Right atrium auricular region (tissue), 2 donors: Measurements from ENCODE around the gene HECA. TPM values are rescaled to one million over a fixed set of nuclear protein-coding genes. Genes with fewer than 3 reads are reported as not detected.
A peak's percentile ranks its signal among the peaks of the same experiment; 100 is the strongest.
"Not testable (repeated sequence)": the region's sequence is repeated elsewhere in the genome, so short reads cannot be mapped to it uniquely, and the experiment has no call there.

Experiments
- DNase-seq: peaks from one replicate; pipeline ENCODE4 v3.0.0-alpha.2; 2019; ENCODE audit warnings: low spot score
- H3K27ac ChIP-seq, 2 donors: fragments of 200-600 bp; sonication (generic); 1 replicate in 1 of 2; 2 replicates in 1 of 2; pipeline ENCODE4 v1.5.1; 2016 to 2019
- H3K27me3 ChIP-seq, 2 donors: fragments of 200-600 bp; sonication (generic); one replicate each; pipeline versions ENCODE4 v1.5.1 to v1.6.0; 2017 to 2019
- H3K36me3 ChIP-seq: fragments of 200-600 bp; sonication (generic); one replicate; pipeline ENCODE4 v1.5.1; 2016
- H3K4me1 ChIP-seq, 2 donors: fragments of 200-600 bp; sonication (generic); one replicate each; pipeline versions ENCODE4 v1.5.1 to v1.6.0; 2017 to 2019
- H3K4me3 ChIP-seq, 2 donors: fragments of 200-600 bp; sonication (generic); 1 replicate in 1 of 2; 2 replicates in 1 of 2; pipeline ENCODE4 v1.5.1; 2017 to 2019; ENCODE audit warnings: mild to moderate bottlenecking in 1 of 2, moderate library complexity in 1 of 2
- H3K9me3 ChIP-seq, 2 donors: fragments of 200-600 bp; sonication (generic); one replicate each; pipeline ENCODE4 v1.5.1; 2019
- CTCF ChIP-seq, 2 donors: fragments of 200-600 bp; sonication (generic); IDR thresholded peaks; one replicate each; pipeline ENCODE4 v1.5.1; 2019; ENCODE audit warnings: antibody characterized with exemption in 2 of 2
- total RNA-seq, 2 donors: library from RNA; depleted of rRNA; stranded (reverse); fragments of >200 nt; gene quantifications; one replicate each; pipeline ENCODE4 v1.1.0, GENCODE V29; 2016

HECA gene
- total RNA-seq, 2 donors from 2014 or later = 43.4 to 51.1 TPM

DNA sequence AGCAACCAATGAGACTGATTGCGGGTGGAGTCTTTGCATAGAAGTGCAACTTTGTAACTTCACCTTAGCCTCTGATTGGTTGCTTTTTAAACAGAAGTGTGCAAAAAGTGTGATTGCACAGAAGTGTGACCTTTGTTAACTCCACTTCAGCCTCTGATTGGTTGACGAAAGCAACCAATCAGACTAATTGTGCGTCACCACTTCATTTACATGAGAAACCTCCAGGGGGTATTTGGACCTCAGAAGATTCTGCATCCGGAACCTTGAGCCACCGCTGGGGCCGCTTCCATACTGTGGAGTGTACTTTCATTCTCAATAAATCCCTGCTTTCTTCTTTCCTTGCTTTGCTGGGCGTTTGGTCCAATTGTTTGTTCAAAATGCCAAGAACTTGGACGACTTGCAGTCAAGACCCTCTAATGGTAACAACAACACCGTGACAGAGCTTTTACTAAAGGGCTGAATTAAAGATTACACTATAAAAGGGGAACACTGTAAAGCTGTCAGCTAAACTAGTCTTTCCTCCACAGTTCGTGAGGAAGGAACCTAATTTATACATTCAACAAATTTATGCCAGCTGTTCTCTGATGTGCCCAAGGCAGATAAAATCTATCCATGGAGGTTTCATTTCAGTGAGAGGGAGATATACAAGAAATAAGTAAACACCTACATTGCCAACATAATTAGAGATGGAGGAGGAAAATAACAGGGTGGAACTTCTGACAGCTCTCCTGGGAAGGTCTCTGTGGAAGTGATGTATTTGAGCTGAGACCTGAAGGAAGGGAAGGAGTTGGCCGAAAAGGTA lies 1.4 kb upstream of the HECA start:
- Histone ChIP-seq H3K9me3 (no peaks in the 10 kb centered on the region), H3K36me3 (no peaks in the 10 kb centered on the region), H3K4me3 (no peak overlapping the region), H3K4me1 (peaks cover 0 to 37% of the 10 kb centered on the region in 2 donors), H3K27me3 (no peaks in the 10 kb centered on the region), H3K27ac (peak overlapping the region; percentile 96 to 97)
- TF ChIP-seq CTCF (IDR thresholded peaks at IDR 0.05) = no peak
- no peak for DNase-seq

DNA sequence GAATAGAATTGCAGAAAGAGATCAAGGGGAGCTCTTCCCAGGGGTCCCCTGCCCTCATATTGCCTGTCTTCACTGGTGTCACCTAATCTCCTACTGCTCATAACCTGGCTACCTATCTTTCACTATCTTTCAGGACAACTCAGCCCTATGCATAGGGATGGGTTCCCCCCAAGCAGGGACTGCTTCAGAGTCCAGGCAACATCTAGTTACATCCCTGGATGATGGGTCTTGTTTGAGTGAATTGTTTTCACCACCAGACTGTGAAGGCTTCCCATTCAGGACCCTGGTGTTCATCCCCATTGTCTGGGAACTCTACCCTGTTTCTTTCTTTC lies 850 bp upstream of the HECA start:
- Histone ChIP-seq H3K27ac (peak overlapping the region; percentile 96 to 97), H3K9me3 (no peaks in the 10 kb centered on the region), H3K4me3 (no peak overlapping the region), H3K36me3 (no peaks in the 10 kb centered on the region), H3K4me1 (peaks cover 0 to 43% of the 10 kb centered on the region in 2 donors), H3K27me3 (no peaks in the 10 kb centered on the region)
- no peak for DNase-seq
- no peak for TF ChIP-seq CTCF (IDR thresholded peaks at IDR 0.05)

GRCh38 chr6:139135578-139136545 lies 982 bp downstream of the HECA start:
- peak in 1 of 2 donors; percentile 46 for TF ChIP-seq CTCF (IDR thresholded peaks at IDR 0.05)
- Histone ChIP-seq H3K4me1 (peaks cover 0 to 56% of the 10 kb centered on the region in 2 donors), H3K4me3 (peak overlapping the region; percentile 82 to 91), H3K9me3 (no peaks in the 10 kb centered on the region), H3K27ac (peak overlapping the region; percentile 96 to 97), H3K36me3 (no peaks in the 10 kb centered on the region), H3K27me3 (no peaks in the 10 kb centered on the region)
- peak; percentile 71 for DNase-seq

DNA sequence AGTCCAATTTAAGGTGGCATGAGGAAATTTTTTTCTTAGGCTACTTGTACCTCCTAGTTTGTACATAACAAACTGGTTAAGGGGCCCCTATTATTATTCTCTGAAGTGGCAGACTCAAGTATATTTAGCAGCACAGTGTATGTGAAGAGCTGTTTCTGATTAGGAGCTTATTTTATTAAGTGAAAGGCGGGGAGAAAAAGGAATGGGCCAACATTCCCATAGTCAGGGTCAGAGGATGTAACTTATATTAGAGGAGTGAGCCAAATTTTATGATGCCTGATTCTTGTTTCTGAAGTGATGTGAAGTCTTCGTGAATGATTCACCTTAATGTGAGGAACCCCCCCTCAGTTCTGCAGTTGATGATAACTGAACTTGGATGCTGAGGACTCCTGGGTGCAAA lies 2.8 kb downstream of the HECA start:
- H3K27me3 ChIP-seq = no peaks in the 10 kb centered on the region
- H3K4me1 ChIP-seq = peaks cover 0 to 52% of the 10 kb centered on the region in 2 donors
- no peaks in the 10 kb centered on the region for H3K9me3 ChIP-seq
- H3K36me3 ChIP-seq = no peaks in the 10 kb centered on the region
- no peak for DNase-seq
- peak overlapping the region in 1 of 2 donors; percentile 82 for H3K4me3 ChIP-seq
- TF ChIP-seq CTCF (IDR thresholded peaks at IDR 0.05) = no peak
- H3K27ac ChIP-seq = peak overlapping the region; percentile 96 to 97

DNA sequence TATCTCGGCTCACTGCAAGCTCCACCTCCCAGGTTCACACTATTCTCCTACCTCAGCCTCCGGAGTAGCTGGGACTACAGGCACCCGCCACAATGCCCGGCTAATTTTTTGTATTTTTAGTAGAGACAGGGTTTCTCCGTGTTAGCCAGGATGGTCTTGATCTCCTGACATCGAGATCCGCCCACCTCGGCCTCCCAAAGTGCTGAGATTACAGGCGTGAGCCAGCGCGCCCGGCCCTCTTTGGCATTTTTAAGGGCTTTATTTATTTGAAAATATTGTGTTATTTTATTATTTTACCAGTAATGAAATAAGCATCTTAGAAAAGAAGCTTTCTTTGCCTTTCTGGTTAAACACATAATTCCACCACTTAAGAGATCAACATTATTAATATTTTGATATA lies 6.0 kb downstream of the HECA start:
- H3K4me1 ChIP-seq = peaks cover 0 to 56% of the 10 kb centered on the region in 2 donors
- not testable (repeated sequence) for H3K27ac ChIP-seq, DNase-seq, H3K27me3 ChIP-seq, H3K4me3 ChIP-seq, H3K36me3 ChIP-seq, H3K9me3 ChIP-seq

- no peak overlapping the region for H3K4me3 ChIP-seq
- peaks cover 0 to 63% of the 10 kb centered on the region in 2 donors for H3K4me1 ChIP-seq
- no peak for TF ChIP-seq CTCF (IDR thresholded peaks at IDR 0.05)
- no peak for DNase-seq
- H3K27me3 ChIP-seq = no peaks in the 10 kb centered on the region
- no peak overlapping the region for H3K27ac ChIP-seq
- no peaks in the 10 kb centered on the region for H3K9me3 ChIP-seq
- no peaks in the 10 kb centered on the region for H3K36me3 ChIP-seq
Measured at GRCh38 chr6:139142262-139142661, 7.4 kb downstream of the HECA start.
